ENCODE measurements around the gene PGBD1.

Gene PGBD1

GRCh38 chr6:28335564-28336283, 54.4 kb downstream of the PGBD1 start, which contains the start of gene ZSCAN31:
Gene ZSCAN31 (minus strand): TSS chr6:28336148. CDS start chr6:28329683, 6,465 bp downstream.
- peak; percentile 76 for DNase-seq

- DNase-seq: no peak
These were observed 55.1 kb downstream of the PGBD1 start for GRCh38 chr6:28336284-28337120.

GRCh38 chr6:28337121-28337520, 55.7 kb downstream of the PGBD1 start:
- DNase-seq: no peak

GRCh38 chr6:28340310-28341095, 59.1 kb downstream of the PGBD1 start:
- no peak for DNase-seq

GRCh38 chr6:28343898-28344677, 62.7 kb downstream of the PGBD1 start:
- no peak for DNase-seq

GRCh38 chr6:28345201-28345600, 63.8 kb downstream of the PGBD1 start:
- DNase-seq: no peak

GRCh38 chr6:28347119-28347518, 65.7 kb downstream of the PGBD1 start:
- no peak for DNase-seq

GRCh38 chr6:28349344-28349891, 68.0 kb downstream of the PGBD1 start:
- DNase-seq: no peak

- DNase-seq: peak; percentile 82
These were observed 68.7 kb downstream of the PGBD1 start, which contains the start of gene ZKSCAN3 for GRCh38 chr6:28349892-28350737. Gene ZKSCAN3 (plus strand): TSS chr6:28349947. CDS start chr6:28359587, 9,640 bp downstream.

- no peak for DNase-seq
These were observed 69.7 kb downstream of the PGBD1 start for GRCh38 chr6:28351087-28351486.

GRCh38 chr6:28351493-28351925, 70.1 kb downstream of the PGBD1 start:
- no peak for DNase-seq

All from stimulated activated naive CD4-positive, alpha-beta T cell treated with Interleukin-2 at 50 U/mL for 16 hours (primary cell).